Right ventricle myocardium inferior (tissue), 1 donor: ENCODE data around the gene ZP4. TPM values are rescaled to one million over a fixed set of nuclear protein-coding genes. Genes with fewer than 3 reads are reported as not detected.
A peak's percentile ranks its signal among the peaks of the same experiment; 100 is the strongest.

ENCODE experiments used
- ATAC-seq: fragments of 200-7000 bp; cut with Tn5 transposase; one replicate; pipeline ENCODE4 v1.9.1; 2020; ENCODE audit warnings: mild to moderate bottlenecking, moderate library complexity
- DNase-seq: peaks from one replicate; pipeline ENCODE4 v3.0.0; 2021; ENCODE audit errors: missing footprints
- intact Hi-C: fragments of 100-400 bp; cut with DNase I; formaldehyde crosslinking; loops from one replicate; pipeline ENCODE4 v1.11.0; 2022
- total RNA-seq: library from RNA; stranded (reverse); fragmentation: NEBNext Ultra II Directional; extraction: Animal tissue kit (Norgen Biotek cat#: 25700); gene quantifications from one replicate; pipeline ENCODE4 v1.2.1, GENCODE V29; 2021
- donor health status: DM: no; HTN: yes; CAD: no; lungs with severe emphysema.

ZP4 gene
- total RNA-seq, 1 donor from 2014 or later = not detected

DNA sequence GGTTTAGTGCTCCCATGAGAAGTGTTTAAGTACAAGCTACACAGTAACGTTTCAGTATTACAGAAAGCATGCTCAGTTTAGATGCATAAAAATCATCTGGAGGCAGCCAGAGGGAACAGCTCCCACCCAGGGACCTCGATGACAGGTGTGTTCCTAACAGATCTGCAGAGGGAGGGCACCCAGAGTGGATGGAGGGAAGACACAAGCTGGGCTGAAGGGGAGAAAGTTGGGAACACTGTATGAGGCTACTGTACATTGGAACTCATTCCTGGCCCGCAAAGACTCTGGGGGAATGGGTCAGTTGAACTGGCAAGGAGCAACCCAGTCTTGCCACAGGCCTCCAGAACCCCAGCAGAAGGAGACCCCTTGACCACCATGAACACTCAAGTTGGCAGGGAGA, 52.4 kb downstream of the ZP4 start:
- intact Hi-C loops = no loop called here
- DNase-seq (no peak), ATAC-seq (peak; percentile 32)

DNA sequence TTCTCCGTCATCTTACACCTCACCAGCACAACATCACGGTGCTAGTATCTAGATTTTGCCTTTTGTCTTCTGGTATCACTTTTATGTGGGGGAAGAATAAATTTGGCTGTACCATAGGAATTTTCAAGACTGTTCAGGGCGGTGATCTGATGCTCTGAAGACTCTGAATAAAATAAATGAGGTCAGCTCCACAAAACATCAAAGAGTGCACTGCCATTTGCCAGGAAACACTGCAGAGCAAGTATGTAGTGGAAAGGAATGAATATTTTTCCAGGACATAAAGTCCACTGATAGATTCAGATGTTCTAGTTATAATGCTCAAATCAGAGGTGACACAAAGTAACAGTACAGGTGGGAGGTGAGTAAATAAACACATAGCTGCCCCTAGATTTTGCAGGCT, 56.3 kb downstream of the ZP4 start:
- no peak for ATAC-seq
- intact Hi-C loops = no loop called here
- no peak for DNase-seq

DNA sequence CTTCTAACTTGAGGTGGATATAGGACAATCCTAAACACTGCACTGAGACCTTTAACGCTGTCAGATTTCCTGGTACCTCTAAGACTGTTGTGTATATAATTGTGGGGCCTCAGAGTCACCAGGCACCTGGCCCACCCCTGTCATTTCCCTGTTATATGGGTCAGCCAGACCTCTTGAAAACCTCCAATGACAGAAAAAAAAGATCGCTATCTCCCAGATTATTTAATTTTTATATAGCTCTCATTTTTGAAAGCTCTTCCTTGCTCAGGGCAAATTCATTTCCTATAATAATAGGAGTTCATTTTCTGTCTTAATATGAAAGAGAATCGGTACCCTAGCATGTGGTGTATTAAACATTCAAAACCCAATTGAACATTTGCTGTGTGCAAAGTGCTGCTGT, 56.7 kb downstream of the ZP4 start:
- no peak for ATAC-seq
- DNase-seq = no peak
- intact Hi-C loops = no loop called here

DNA sequence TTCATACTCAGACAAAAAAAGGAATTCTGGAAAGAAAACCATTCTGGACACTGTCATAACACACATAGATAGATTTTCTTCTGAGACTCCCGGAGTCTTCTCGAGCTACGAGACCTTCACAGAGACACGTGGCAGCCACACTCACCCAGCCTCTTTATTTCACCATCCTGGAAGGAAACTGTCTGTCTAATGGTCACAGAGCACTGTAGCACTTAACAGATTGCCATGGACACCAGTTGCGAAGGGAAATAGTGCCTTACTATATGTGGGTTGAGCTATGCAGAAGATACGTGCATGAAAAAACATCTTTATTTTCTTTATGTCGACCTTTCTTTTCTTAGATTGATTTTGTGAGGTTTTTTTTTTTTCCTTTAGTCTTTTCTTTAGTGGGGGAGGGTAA, 57.9 kb downstream of the ZP4 start:
- DNase-seq (no peak), ATAC-seq (no peak)
- intact Hi-C loops = no loop called here
